HEK293 (cell line): ENCODE measurements around the gene BORCS6.

Experiments
- GLI2 ChIP-seq: fragments of 450-650 bp; formaldehyde crosslinking; IDR thresholded peaks from 2 replicates; pipeline ENCODE4; 2017; ENCODE audit warnings: missing biosample characterization, missing genetic modification characterization, low read depth, borderline replicate concordance
- GLI4 ChIP-seq: fragments of 450-650 bp; formaldehyde crosslinking; IDR thresholded peaks from 2 replicates; pipeline ENCODE4 v1.5.1; 2016; ENCODE audit warnings: missing biosample characterization, missing genetic modification characterization
- KLF1 ChIP-seq: fragments of 450-650 bp; formaldehyde crosslinking; IDR thresholded peaks from 2 replicates; pipeline ENCODE4 v1.5.1; 2016; ENCODE audit warnings: missing biosample characterization, missing genetic modification characterization
- KLF10 ChIP-seq: fragments of 450-650 bp; IDR thresholded peaks from 2 replicates; pipeline ENCODE4 v1.5.1; 2018; ENCODE audit warnings: missing biosample characterization, mild to moderate bottlenecking, missing genetic modification characterization
- SP3 ChIP-seq: fragments of 450-650 bp; formaldehyde crosslinking; IDR thresholded peaks from 2 replicates; pipeline ENCODE4 v1.5.1; 2016; ENCODE audit warnings: missing biosample characterization, missing genetic modification characterization
- WT1 ChIP-seq: fragments of 450-650 bp; formaldehyde crosslinking; IDR thresholded peaks from 2 replicates; pipeline ENCODE4 v1.5.1; 2016; ENCODE audit warnings: missing biosample characterization, missing genetic modification characterization
- YY2 ChIP-seq: fragments of 450-650 bp; formaldehyde crosslinking; IDR thresholded peaks from 2 replicates; pipeline ENCODE4 v1.5.1; 2016; ENCODE audit warnings: missing biosample characterization, missing genetic modification characterization
- ZBTB1 ChIP-seq: fragments of 450-650 bp; formaldehyde crosslinking; IDR thresholded peaks from 2 replicates; pipeline ENCODE4 v1.5.1; 2016; ENCODE audit warnings: missing biosample characterization, missing genetic modification characterization
- ZBTB21 ChIP-seq: fragments of 450-650 bp; formaldehyde crosslinking; IDR thresholded peaks from 2 replicates; pipeline ENCODE4 v1.5.1; 2017; ENCODE audit warnings: missing biosample characterization, missing genetic modification characterization
- ZFP69B ChIP-seq: fragments of 450-650 bp; formaldehyde crosslinking; IDR thresholded peaks from 2 replicates; pipeline ENCODE4 v1.5.1; 2016; ENCODE audit warnings: missing biosample characterization, missing genetic modification characterization
- ZNF169 ChIP-seq: fragments of 450-650 bp; formaldehyde crosslinking; IDR thresholded peaks from 2 replicates; pipeline ENCODE4 v1.5.1; 2016; ENCODE audit warnings: missing biosample characterization, missing genetic modification characterization
- ZNF19 ChIP-seq: fragments of 450-650 bp; formaldehyde crosslinking; IDR thresholded peaks from 2 replicates; pipeline ENCODE4; 2016; ENCODE audit warnings: missing biosample characterization, missing genetic modification characterization, low read depth
- ZNF2 ChIP-seq: fragments of 450-650 bp; formaldehyde crosslinking; IDR thresholded peaks from 2 replicates; pipeline ENCODE4 v1.5.1; 2016; ENCODE audit warnings: missing biosample characterization, missing genetic modification characterization
- ZNF274 ChIP-seq, 2 experiments: fragments of 200-500 bp in 1 of 2; fragments of 450-650 bp in 1 of 2; sonication (Bioruptor generic) in 1 of 2; formaldehyde crosslinking in 1 of 2; IDR thresholded peaks; 2 replicates each; pipeline versions ENCODE4 v1.5.1 to v1.6.1; 2014 to 2016; ENCODE audit warnings: borderline replicate concordance in 1 of 2, inconsistent platforms in 1 of 2, low read length in 1 of 2, missing biosample characterization in 1 of 2, missing genetic modification characterization in 1 of 2
- ZNF394 ChIP-seq: fragments of 450-650 bp; formaldehyde crosslinking; IDR thresholded peaks from 2 replicates; pipeline ENCODE4 v1.5.1; 2016; ENCODE audit warnings: missing biosample characterization, missing genetic modification characterization, mild to moderate bottlenecking, moderate library complexity, borderline replicate concordance
- ZNF501 ChIP-seq: fragments of 450-650 bp; formaldehyde crosslinking; IDR thresholded peaks from 2 replicates; pipeline ENCODE4 v1.5.1; 2016; ENCODE audit warnings: missing biosample characterization, missing genetic modification characterization
- ZNF544 ChIP-seq: fragments of 450-650 bp; formaldehyde crosslinking; IDR thresholded peaks from 2 replicates; pipeline ENCODE4 v1.5.0; 2017; ENCODE audit warnings: missing biosample characterization, missing genetic modification characterization
- ZNF596 ChIP-seq: fragments of 450-650 bp; IDR thresholded peaks from 2 replicates; pipeline ENCODE4 v1.5.0; 2018; ENCODE audit warnings: missing biosample characterization, mild to moderate bottlenecking, missing genetic modification characterization, moderate library complexity
- ZNF629 ChIP-seq: fragments of 450-650 bp; formaldehyde crosslinking; IDR thresholded peaks from 2 replicates; pipeline ENCODE4 v1.5.1; 2017; ENCODE audit warnings: missing biosample characterization, missing genetic modification characterization
- ZNF660 ChIP-seq: fragments of 450-650 bp; IDR thresholded peaks from 2 replicates; pipeline ENCODE4 v1.5.1; 2018; ENCODE audit warnings: missing biosample characterization, mild to moderate bottlenecking, missing genetic modification characterization
- ZNF843 ChIP-seq: fragments of 450-650 bp; formaldehyde crosslinking; IDR thresholded peaks from 2 replicates; pipeline ENCODE4 v1.5.1; 2016; ENCODE audit warnings: missing biosample characterization, missing genetic modification characterization
- ZSCAN30 ChIP-seq: fragments of 450-650 bp; IDR thresholded peaks from 2 replicates; pipeline ENCODE4 v1.5.1; 2018; ENCODE audit warnings: missing biosample characterization, mild to moderate bottlenecking, missing genetic modification characterization, moderate library complexity
- ZXDB ChIP-seq: fragments of 450-650 bp; formaldehyde crosslinking; IDR thresholded peaks from 2 replicates; pipeline ENCODE4 v1.5.1; 2016; ENCODE audit warnings: missing biosample characterization, missing genetic modification characterization
- TF ChIP-seq, protein P1 (sequence below): fragments of 450-650 bp; formaldehyde crosslinking; IDR thresholded peaks from 2 replicates; pipeline ENCODE4 v1.5.1; 2016; ENCODE audit warnings: missing biosample characterization, missing genetic modification characterization
- TF ChIP-seq, protein P2 (sequence below): fragments of 450-650 bp; formaldehyde crosslinking; IDR thresholded peaks from 2 replicates; pipeline ENCODE4 v1.5.1; 2016; ENCODE audit warnings: missing biosample characterization, missing genetic modification characterization
- TF ChIP-seq, protein P3 (sequence below): fragments of 450-650 bp; formaldehyde crosslinking; IDR thresholded peaks from 2 replicates; pipeline ENCODE4 v1.5.1; 2016; ENCODE audit warnings: missing biosample characterization, missing genetic modification characterization
- TF ChIP-seq, protein P4 (sequence below): fragments of 450-650 bp; formaldehyde crosslinking; IDR thresholded peaks from 2 replicates; pipeline ENCODE4 v1.5.1; 2016; ENCODE audit warnings: missing biosample characterization, missing genetic modification characterization
- TF ChIP-seq, protein P5 (sequence below): fragments of 450-650 bp; IDR thresholded peaks from 2 replicates; pipeline ENCODE4 v1.5.1; 2018; ENCODE audit warnings: missing biosample characterization, missing genetic modification characterization
- TF ChIP-seq, protein P6 (sequence below): fragments of 450-650 bp; formaldehyde crosslinking; IDR thresholded peaks from 2 replicates; pipeline ENCODE4 v1.5.1; 2017; ENCODE audit warnings: missing biosample characterization, mild to moderate bottlenecking, missing genetic modification characterization, moderate library complexity

BORCS6 gene

DNA sequence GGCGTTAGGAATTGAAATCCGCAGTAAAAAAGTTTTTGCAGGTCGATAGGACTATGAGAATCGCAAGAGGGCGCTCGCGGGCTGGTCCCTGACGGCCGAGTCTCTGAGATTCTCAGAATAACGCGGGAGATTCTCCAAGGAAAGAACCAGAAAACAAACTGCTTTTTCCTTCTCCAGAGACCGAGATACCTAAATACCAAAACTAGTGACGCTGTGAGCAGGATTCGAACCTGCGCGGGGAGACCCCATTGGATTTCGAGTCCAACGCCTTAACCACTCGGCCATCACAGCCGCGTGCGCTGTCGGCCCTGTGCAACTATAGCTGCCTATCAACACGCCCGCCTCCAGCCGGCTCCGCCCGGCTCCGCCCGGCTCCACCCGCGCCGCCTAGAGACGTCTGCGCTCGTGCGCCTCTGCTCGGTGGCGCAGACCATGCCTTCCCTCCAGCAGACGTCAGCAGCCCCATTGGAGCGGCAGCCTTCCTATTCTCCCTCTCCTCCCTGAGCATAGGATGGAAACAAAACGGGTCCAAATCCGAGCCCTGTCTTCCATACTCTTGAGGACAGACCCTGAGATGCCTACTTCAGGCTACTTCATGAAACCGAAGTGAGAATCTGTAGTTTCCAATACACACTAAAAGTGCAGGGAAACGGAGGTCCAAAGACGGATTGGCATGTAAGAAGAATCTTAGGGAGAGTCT, 51.2 kb downstream of the BORCS6 start (continued):
- TF ChIP-seq ZNF501 (0 out of 2 replicates have a peak, but pooled peaks have one; percentile 27), ZBTB21 (tag by site-specific recombination) (0 out of 2 replicates have a peak, but pooled peaks have one; percentile 59), KLF1 (peak; percentile 99), SP3 (tag by site-specific recombination) (peak; percentile 86), ZBTB1 (tag by site-specific recombination) (no peak), KLF10 (tag by site-specific recombination) (peak; percentile 83), ZNF660 (tag by site-specific recombination) (peak; percentile 97), ZNF19 (tag by site-specific recombination) (no peak), ZNF544 (tag by site-specific recombination) (no peak), GLI4 (0 out of 2 replicates have a peak, but pooled peaks have one; percentile 68), ZNF274 (IDR thresholded peaks at IDR 0.05; ENCODE audit: low read length) (no peak), ZNF274 (tag by site-specific recombination; IDR thresholded peaks at IDR 0.05; ENCODE audit: borderline replicate concordance) (no peak), ZSCAN30 (tag by site-specific recombination) (peak; percentile 90), YY2 (tag by site-specific recombination) (peak; percentile 33; the same call in 1 of the 2 replicates), ZFP69B (tag by site-specific recombination) (peak; percentile 59; the same call in 1 of the 2 replicates), ZNF2 (peak; percentile 54; the same call in 1 of the 2 replicates), ZNF169 (no peak), ZNF394 (tag by site-specific recombination) (peak; percentile 49), ZNF596 (tag by site-specific recombination) (peak; percentile 36; the same call in 1 of the 2 replicates), ZXDB (tag by site-specific recombination) (peak; percentile 69), ZNF843 (tag by site-specific recombination) (peak; percentile 68), GLI2 (tag by site-specific recombination) (no peak), WT1 (no peak; the same call in 1 of the 2 replicates), ZNF629 (tag by site-specific recombination) (peak; percentile 85)
- TF ChIP-seq, protein P1, sequence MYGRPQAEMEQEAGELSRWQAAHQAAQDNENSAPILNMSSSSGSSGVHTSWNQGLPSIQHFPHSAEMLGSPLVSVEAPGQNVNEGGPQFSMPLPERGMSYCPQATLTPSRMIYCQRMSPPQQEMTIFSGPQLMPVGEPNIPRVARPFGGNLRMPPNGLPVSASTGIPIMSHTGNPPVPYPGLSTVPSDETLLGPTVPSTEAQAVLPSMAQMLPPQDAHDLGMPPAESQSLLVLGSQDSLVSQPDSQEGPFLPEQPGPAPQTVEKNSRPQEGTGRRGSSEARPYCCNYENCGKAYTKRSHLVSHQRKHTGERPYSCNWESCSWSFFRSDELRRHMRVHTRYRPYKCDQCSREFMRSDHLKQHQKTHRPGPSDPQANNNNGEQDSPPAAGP, result peak; percentile 91
- TF ChIP-seq, protein P2, sequence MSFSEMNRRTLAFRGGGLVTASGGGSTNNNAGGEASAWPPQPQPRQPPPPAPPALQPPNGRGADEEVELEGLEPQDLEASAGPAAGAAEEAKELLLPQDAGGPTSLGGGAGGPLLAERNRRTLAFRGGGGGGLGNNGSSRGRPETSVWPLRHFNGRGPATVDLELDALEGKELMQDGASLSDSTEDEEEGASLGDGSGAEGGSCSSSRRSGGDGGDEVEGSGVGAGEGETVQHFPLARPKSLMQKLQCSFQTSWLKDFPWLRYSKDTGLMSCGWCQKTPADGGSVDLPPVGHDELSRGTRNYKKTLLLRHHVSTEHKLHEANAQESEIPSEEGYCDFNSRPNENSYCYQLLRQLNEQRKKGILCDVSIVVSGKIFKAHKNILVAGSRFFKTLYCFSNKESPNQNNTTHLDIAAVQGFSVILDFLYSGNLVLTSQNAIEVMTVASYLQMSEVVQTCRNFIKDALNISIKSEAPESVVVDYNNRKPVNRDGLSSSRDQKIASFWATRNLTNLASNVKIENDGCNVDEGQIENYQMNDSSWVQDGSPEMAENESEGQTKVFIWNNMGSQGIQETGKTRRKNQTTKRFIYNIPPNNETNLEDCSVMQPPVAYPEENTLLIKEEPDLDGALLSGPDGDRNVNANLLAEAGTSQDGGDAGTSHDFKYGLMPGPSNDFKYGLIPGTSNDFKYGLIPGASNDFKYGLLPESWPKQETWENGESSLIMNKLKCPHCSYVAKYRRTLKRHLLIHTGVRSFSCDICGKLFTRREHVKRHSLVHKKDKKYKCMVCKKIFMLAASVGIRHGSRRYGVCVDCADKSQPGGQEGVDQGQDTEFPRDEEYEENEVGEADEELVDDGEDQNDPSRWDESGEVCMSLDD, result no peak
- TF ChIP-seq, protein P3, sequence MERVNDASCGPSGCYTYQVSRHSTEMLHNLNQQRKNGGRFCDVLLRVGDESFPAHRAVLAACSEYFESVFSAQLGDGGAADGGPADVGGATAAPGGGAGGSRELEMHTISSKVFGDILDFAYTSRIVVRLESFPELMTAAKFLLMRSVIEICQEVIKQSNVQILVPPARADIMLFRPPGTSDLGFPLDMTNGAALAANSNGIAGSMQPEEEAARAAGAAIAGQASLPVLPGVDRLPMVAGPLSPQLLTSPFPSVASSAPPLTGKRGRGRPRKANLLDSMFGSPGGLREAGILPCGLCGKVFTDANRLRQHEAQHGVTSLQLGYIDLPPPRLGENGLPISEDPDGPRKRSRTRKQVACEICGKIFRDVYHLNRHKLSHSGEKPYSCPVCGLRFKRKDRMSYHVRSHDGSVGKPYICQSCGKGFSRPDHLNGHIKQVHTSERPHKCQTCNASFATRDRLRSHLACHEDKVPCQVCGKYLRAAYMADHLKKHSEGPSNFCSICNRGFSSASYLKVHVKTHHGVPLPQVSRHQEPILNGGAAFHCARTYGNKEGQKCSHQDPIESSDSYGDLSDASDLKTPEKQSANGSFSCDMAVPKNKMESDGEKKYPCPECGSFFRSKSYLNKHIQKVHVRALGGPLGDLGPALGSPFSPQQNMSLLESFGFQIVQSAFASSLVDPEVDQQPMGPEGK (tag by site-specific recombination), result no peak
- TF ChIP-seq, protein P4, sequence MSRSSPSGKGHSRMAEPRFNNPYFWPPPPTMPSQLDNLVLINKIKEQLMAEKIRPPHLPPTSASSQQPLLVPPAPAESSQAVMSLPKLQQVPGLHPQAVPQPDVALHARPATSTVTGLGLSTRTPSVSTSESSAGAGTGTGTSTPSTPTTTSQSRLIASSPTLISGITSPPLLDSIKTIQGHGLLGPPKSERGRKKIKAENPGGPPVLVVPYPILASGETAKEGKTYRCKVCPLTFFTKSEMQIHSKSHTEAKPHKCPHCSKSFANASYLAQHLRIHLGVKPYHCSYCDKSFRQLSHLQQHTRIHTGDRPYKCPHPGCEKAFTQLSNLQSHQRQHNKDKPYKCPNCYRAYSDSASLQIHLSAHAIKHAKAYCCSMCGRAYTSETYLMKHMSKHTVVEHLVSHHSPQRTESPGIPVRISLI (tag by site-specific recombination), result peak; percentile 85
- TF ChIP-seq, protein P5, sequence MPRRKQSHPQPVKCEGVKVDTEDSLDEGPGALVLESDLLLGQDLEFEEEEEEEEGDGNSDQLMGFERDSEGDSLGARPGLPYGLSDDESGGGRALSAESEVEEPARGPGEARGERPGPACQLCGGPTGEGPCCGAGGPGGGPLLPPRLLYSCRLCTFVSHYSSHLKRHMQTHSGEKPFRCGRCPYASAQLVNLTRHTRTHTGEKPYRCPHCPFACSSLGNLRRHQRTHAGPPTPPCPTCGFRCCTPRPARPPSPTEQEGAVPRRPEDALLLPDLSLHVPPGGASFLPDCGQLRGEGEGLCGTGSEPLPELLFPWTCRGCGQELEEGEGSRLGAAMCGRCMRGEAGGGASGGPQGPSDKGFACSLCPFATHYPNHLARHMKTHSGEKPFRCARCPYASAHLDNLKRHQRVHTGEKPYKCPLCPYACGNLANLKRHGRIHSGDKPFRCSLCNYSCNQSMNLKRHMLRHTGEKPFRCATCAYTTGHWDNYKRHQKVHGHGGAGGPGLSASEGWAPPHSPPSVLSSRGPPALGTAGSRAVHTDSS (tag by site-specific recombination), result no peak
- TF ChIP-seq, protein P6, sequence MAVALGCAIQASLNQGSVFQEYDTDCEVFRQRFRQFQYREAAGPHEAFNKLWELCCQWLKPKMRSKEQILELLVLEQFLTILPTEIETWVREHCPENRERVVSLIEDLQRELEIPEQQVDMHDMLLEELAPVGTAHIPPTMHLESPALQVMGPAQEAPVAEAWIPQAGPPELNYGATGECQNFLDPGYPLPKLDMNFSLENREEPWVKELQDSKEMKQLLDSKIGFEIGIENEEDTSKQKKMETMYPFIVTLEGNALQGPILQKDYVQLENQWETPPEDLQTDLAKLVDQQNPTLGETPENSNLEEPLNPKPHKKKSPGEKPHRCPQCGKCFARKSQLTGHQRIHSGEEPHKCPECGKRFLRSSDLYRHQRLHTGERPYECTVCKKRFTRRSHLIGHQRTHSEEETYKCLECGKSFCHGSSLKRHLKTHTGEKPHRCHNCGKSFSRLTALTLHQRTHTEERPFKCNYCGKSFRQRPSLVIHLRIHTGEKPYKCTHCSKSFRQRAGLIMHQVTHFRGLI (tag by site-specific recombination), result peak; percentile 54; the same call in 1 of the 2 replicates
